Measurements from ENCODE around the gene ZNHIT1.
"Not testable (repeated sequence)": the region's sequence is repeated elsewhere in the genome, so short reads cannot be mapped to it uniquely, and the experiment has no call there.

ZNHIT1 gene

GRCh38 chr7:101186194-101186593, 31.8 kb upstream of the ZNHIT1 start:
- no peak for FAIRE-seq
- TF ChIP-seq PAX5 (IDR thresholded peaks at IDR 0.05; ENCODE audit: insufficient read depth, low read length, severe bottlenecking) (no peak), TAF1 (IDR thresholded peaks at IDR 0.05; ENCODE audit: low read depth, low read length) (no peak), POU2F2 (IDR thresholded peaks at IDR 0.05; ENCODE audit: low read depth, low read length) (no peak), POLR2AphosphoS5 (IDR thresholded peaks at IDR 0.05; ENCODE audit: low read depth, low read length) (no peak)
- no peak for DNase-seq (ENCODE audit: insufficient read length, low spot score)

GRCh38 chr7:101186844-101187428, 31.0 kb upstream of the ZNHIT1 start:
- no peak for FAIRE-seq
- TF ChIP-seq TAF1 (IDR thresholded peaks at IDR 0.05; ENCODE audit: low read depth, low read length) (no peak), SPI1 (IDR thresholded peaks at IDR 0.05; ENCODE audit: low read depth, low read length) (peak; percentile 41)
- no peak for DNase-seq (ENCODE audit: insufficient read length, low spot score)

GRCh38 chr7:101189109-101189508, 28.9 kb upstream of the ZNHIT1 start:
- DNase-seq (ENCODE audit: insufficient read length, low spot score) = no peak
- TF ChIP-seq SPI1 (IDR thresholded peaks at IDR 0.05; ENCODE audit: low read depth, low read length) (no peak), POLR2A (IDR thresholded peaks at IDR 0.05; ENCODE audit: low read depth, low read length) (no peak), PAX5 (IDR thresholded peaks at IDR 0.05; ENCODE audit: insufficient read depth, low read length, severe bottlenecking) (no peak), TAF1 (IDR thresholded peaks at IDR 0.05; ENCODE audit: low read depth, low read length) (no peak), POU2F2 (IDR thresholded peaks at IDR 0.05; ENCODE audit: low read depth, low read length) (no peak), POLR2AphosphoS5 (IDR thresholded peaks at IDR 0.05; ENCODE audit: low read depth, low read length) (no peak)

GRCh38 chr7:101195884-101196283, 22.1 kb upstream of the ZNHIT1 start:
- TF ChIP-seq POU2F2 (IDR thresholded peaks at IDR 0.05; ENCODE audit: low read depth, low read length) (no peak), POLR2A (IDR thresholded peaks at IDR 0.05; ENCODE audit: low read depth, low read length) (no peak), SPI1 (IDR thresholded peaks at IDR 0.05; ENCODE audit: low read depth, low read length) (no peak), PAX5 (IDR thresholded peaks at IDR 0.05; ENCODE audit: insufficient read depth, low read length, severe bottlenecking) (no peak), TAF1 (IDR thresholded peaks at IDR 0.05; ENCODE audit: low read depth, low read length) (no peak), POLR2AphosphoS5 (IDR thresholded peaks at IDR 0.05; ENCODE audit: low read depth, low read length) (no peak)

More at GRCh38 chr7:101189109-101189508, 28.9 kb upstream of the ZNHIT1 start:
- no peak for FAIRE-seq

GRCh38 chr7:101197991-101198390, 20.0 kb upstream of the ZNHIT1 start:
- DNase-seq (ENCODE audit: insufficient read length, low spot score) (no peak), FAIRE-seq (no peak)
- TF ChIP-seq POLR2A (IDR thresholded peaks at IDR 0.05; ENCODE audit: low read depth, low read length) (no peak), PAX5 (IDR thresholded peaks at IDR 0.05; ENCODE audit: insufficient read depth, low read length, severe bottlenecking) (no peak), POU2F2 (IDR thresholded peaks at IDR 0.05; ENCODE audit: low read depth, low read length) (no peak), POLR2AphosphoS5 (IDR thresholded peaks at IDR 0.05; ENCODE audit: low read depth, low read length) (no peak), TAF1 (IDR thresholded peaks at IDR 0.05; ENCODE audit: low read depth, low read length) (no peak), SPI1 (IDR thresholded peaks at IDR 0.05; ENCODE audit: low read depth, low read length) (no peak)

More at GRCh38 chr7:101195884-101196283, 22.1 kb upstream of the ZNHIT1 start:
- FAIRE-seq (no peak), DNase-seq (ENCODE audit: insufficient read length, low spot score) (no peak)

GRCh38 chr7:101198476-101198875, 19.5 kb upstream of the ZNHIT1 start:
- FAIRE-seq (no peak), DNase-seq (ENCODE audit: insufficient read length, low spot score) (no peak)
- TF ChIP-seq POLR2A (IDR thresholded peaks at IDR 0.05; ENCODE audit: low read depth, low read length) (no peak), POLR2AphosphoS5 (IDR thresholded peaks at IDR 0.05; ENCODE audit: low read depth, low read length) (no peak), TAF1 (IDR thresholded peaks at IDR 0.05; ENCODE audit: low read depth, low read length) (no peak), POU2F2 (IDR thresholded peaks at IDR 0.05; ENCODE audit: low read depth, low read length) (no peak), SPI1 (IDR thresholded peaks at IDR 0.05; ENCODE audit: low read depth, low read length) (no peak), PAX5 (IDR thresholded peaks at IDR 0.05; ENCODE audit: insufficient read depth, low read length, severe bottlenecking) (no peak)

- FAIRE-seq; DNase-seq (ENCODE audit: insufficient read length, low spot score): not testable (repeated sequence)
Measured at GRCh38 chr7:101199522-101199921, 18.4 kb upstream of the ZNHIT1 start.

- TF ChIP-seq PAX5 (IDR thresholded peaks at IDR 0.05; ENCODE audit: insufficient read depth, low read length, severe bottlenecking) (no peak), POLR2AphosphoS5 (IDR thresholded peaks at IDR 0.05; ENCODE audit: low read depth, low read length) (no peak), SPI1 (IDR thresholded peaks at IDR 0.05; ENCODE audit: low read depth, low read length) (no peak), POU2F2 (IDR thresholded peaks at IDR 0.05; ENCODE audit: low read depth, low read length) (no peak), TAF1 (IDR thresholded peaks at IDR 0.05; ENCODE audit: low read depth, low read length) (no peak), POLR2A (IDR thresholded peaks at IDR 0.05; ENCODE audit: low read depth, low read length) (no peak)
- DNase-seq (ENCODE audit: insufficient read length, low spot score) (no peak), FAIRE-seq (no peak)
Measured at GRCh38 chr7:101200504-101200861, 17.5 kb upstream of the ZNHIT1 start.

- DNase-seq (ENCODE audit: insufficient read length, low spot score) = no peak
- TF ChIP-seq TAF1 (IDR thresholded peaks at IDR 0.05; ENCODE audit: low read depth, low read length) = no peak
- TF ChIP-seq POLR2AphosphoS5 (IDR thresholded peaks at IDR 0.05; ENCODE audit: low read depth, low read length) = no peak
- TF ChIP-seq POU2F2 (IDR thresholded peaks at IDR 0.05; ENCODE audit: low read depth, low read length) = no peak
- TF ChIP-seq SPI1 (IDR thresholded peaks at IDR 0.05; ENCODE audit: low read depth, low read length) = no peak
- no peak for TF ChIP-seq PAX5 (IDR thresholded peaks at IDR 0.05; ENCODE audit: insufficient read depth, low read length, severe bottlenecking)
- TF ChIP-seq POLR2A (IDR thresholded peaks at IDR 0.05; ENCODE audit: low read depth, low read length) = no peak
- FAIRE-seq = no peak
Measured at GRCh38 chr7:101200862-101201599, 16.9 kb upstream of the ZNHIT1 start, which contains the start of gene MOGAT3. TSS of gene MOGAT3 (minus strand) at chr7:101201036. CDS start at chr7:101200854, 182 bp downstream.

Data from GM12891 (cell line).